HepG2 (cell line): ENCODE results near the gene FBXW5. TPM values are rescaled to one million over a fixed set of nuclear protein-coding genes. Genes with fewer than 3 reads are reported as not detected.

Experiments
- GATAD1 ChIP-seq: IDR thresholded peaks from 2 replicates; pipeline ENCODE4 v1.6.1; 2016; ENCODE audit warnings: missing genetic modification reagents, missing compliant biosample characterization
- HHEX ChIP-seq: IDR thresholded peaks from 2 replicates; pipeline ENCODE4 v1.6.1; 2016; ENCODE audit warnings: control low read depth
- HMGA1 ChIP-seq: sonication (generic); formaldehyde crosslinking; conservative IDR thresholded peaks from 2 replicates; pipeline ENCODE4 v1.4.0; 2020; ENCODE audit warnings: missing genetic modification reagents
- IRX3 ChIP-seq: sonication (generic); formaldehyde crosslinking; IDR thresholded peaks from 2 replicates; pipeline ENCODE4 v1.8.1; 2023; ENCODE audit warnings: mild to moderate bottlenecking, low read depth, missing genetic modification reagents, borderline replicate concordance
- LCORL ChIP-seq, 2 experiments: fragments of 450-650 bp in 1 of 2; sonication (generic) in 1 of 2; formaldehyde crosslinking in 1 of 2; IDR thresholded peaks; 2 replicates each; pipeline versions ENCODE4 v1.5.0 to v1.6.1; 2017 to 2020; ENCODE audit warnings: antibody characterized with exemption in 1 of 2, missing genetic modification reagents in 1 of 2
- MTF2 ChIP-seq: sonication (generic); formaldehyde crosslinking; IDR thresholded peaks from 2 replicates; pipeline ENCODE4 v1.5.0; 2020; ENCODE audit warnings: missing genetic modification reagents, borderline replicate concordance
- NR3C1 ChIP-seq: sonication (generic); formaldehyde crosslinking; IDR thresholded peaks from 2 replicates; pipeline ENCODE4 v1.4.0; 2020; ENCODE audit warnings: missing genetic modification reagents
- RAD51 ChIP-seq: fragments of 450-650 bp; IDR thresholded peaks from 2 replicates; pipeline ENCODE4 v1.6.1; 2016; ENCODE audit warnings: borderline replicate concordance
- RFX5 ChIP-seq: IDR thresholded peaks from 2 replicates; pipeline ENCODE4 v1.6.1; 2011; ENCODE audit warnings: low read depth, low read length, improper control_type of control experiment
- SMAD1 ChIP-seq: sonication (generic); formaldehyde crosslinking; IDR thresholded peaks from 2 replicates; pipeline ENCODE4 v1.4.0; 2020; ENCODE audit warnings: missing genetic modification reagents, low read depth, mild to moderate bottlenecking, borderline replicate concordance
- TGIF2 ChIP-seq: IDR thresholded peaks from 2 replicates; pipeline ENCODE4 v1.6.1; 2016; ENCODE audit warnings: control low read depth, missing compliant biosample characterization
- ZNF235 ChIP-seq: sonication (generic); formaldehyde crosslinking; IDR thresholded peaks from 2 replicates; pipeline ENCODE4 v1.8.1; 2023; ENCODE audit warnings: mild to moderate bottlenecking, missing genetic modification reagents, borderline replicate concordance
- ZNF446 ChIP-seq: sonication (generic); formaldehyde crosslinking; IDR thresholded peaks from 2 replicates; pipeline ENCODE4 v1.5.0; 2020; ENCODE audit warnings: mild to moderate bottlenecking, missing genetic modification reagents
- ZNF598 ChIP-seq: sonication (generic); formaldehyde crosslinking; IDR thresholded peaks from 2 replicates; pipeline ENCODE4 v1.5.1; 2020; ENCODE audit warnings: mild to moderate bottlenecking, missing genetic modification reagents, borderline replicate concordance
- ZNF7 ChIP-seq: IDR thresholded peaks from 2 replicates; pipeline ENCODE4 v1.6.1; 2016; ENCODE audit warnings: missing biosample characterization, missing genetic modification reagents
- polyA plus RNA-seq, 8 experiments: library from polyadenylated mRNA; depleted of rRNA in 3 of 8; stranded (reverse) in 7 of 8; unstranded in 1 of 8; fragments of >200 nt; fragmentation: Illumina TruSeq in 4 of 8; extraction: Trizol in 4 of 8; gene quantifications; 2 replicates each; pipeline versions ENCODE4 v1.2.1 to v1.2.3, GENCODE V29; 2011 to 2016; ENCODE audit warnings: low read depth in 4 of 8, missing spikeins in 1 of 8, mixed read lengths in 1 of 8; ENCODE audit not compliant: insufficient read depth in 1 of 8
- total RNA-seq, 5 experiments: library from RNA; depleted of rRNA; stranded (reverse); fragments of >200 nt; fragmentation: Illumina TruSeq; extraction: Trizol; gene quantifications; 2 replicates each; pipeline ENCODE4 v1.2.3, GENCODE V29; 2016; ENCODE audit warnings: low read depth in 1 of 5
- TF ChIP-seq, protein P1 (sequence below): sonication (generic); formaldehyde crosslinking; conservative IDR thresholded peaks from 2 replicates; pipeline ENCODE4 v1.8.0; 2022; ENCODE audit warnings: low read depth, missing genetic modification reagents
- TF ChIP-seq, protein P2 (sequence below): sonication (generic); formaldehyde crosslinking; IDR thresholded peaks from 2 replicates; pipeline ENCODE4 v1.5.0; 2020; ENCODE audit warnings: missing genetic modification reagents, mild to moderate bottlenecking, borderline replicate concordance
- TF ChIP-seq, protein P3 (sequence below): sonication (generic); formaldehyde crosslinking; IDR thresholded peaks from 2 replicates; pipeline ENCODE4 v1.5.1; 2020; ENCODE audit warnings: missing genetic modification reagents, mild to moderate bottlenecking, borderline replicate concordance

Gene FBXW5
- total and polyA plus RNA-seq, 2 of the 13 experiments (the other 11 are each of a cell fraction or from before 2014, with no cell fraction given) = 52.0 to 60.4 TPM

DNA sequence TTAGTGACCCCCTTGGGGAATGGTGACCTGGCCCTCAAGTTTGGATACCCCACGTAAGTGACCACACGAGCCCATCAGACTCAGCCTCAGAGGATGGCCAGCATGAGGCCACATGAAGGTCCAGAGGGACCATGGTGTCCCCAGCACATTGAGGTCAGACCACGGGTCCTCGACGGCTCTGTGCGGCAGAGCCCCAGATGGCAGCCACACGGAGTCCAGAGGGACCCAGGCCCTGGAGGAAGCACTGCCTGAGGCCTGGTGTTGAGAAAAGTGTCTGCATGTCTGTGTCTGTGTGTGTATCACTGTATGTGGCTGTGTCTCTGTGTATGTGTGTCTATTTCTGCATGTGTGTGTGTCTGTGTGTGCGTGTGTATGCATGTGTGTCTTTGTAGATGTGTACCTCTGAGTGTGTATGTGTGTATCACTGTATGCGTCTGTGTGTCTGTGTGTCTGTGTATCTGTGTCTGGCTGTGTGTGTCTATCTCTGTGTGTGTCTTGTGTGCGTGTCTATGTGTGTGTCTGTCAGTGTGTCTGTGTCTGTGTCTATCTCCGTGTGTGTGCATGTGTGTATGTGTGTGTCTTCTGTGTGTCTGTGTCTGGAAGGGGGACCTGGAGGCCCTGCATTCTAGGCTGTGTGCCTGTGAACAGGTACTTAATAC, 39.2 kb upstream of the FBXW5 start (continued):
- no peak for TF ChIP-seq IRX3
- no peak for TF ChIP-seq HHEX
- no peak for TF ChIP-seq ZNF446 (CRISPR knock-in tag)
- TF ChIP-seq SMAD1 = no peak
- TF ChIP-seq GATAD1 = no peak
- TF ChIP-seq, protein P1, sequence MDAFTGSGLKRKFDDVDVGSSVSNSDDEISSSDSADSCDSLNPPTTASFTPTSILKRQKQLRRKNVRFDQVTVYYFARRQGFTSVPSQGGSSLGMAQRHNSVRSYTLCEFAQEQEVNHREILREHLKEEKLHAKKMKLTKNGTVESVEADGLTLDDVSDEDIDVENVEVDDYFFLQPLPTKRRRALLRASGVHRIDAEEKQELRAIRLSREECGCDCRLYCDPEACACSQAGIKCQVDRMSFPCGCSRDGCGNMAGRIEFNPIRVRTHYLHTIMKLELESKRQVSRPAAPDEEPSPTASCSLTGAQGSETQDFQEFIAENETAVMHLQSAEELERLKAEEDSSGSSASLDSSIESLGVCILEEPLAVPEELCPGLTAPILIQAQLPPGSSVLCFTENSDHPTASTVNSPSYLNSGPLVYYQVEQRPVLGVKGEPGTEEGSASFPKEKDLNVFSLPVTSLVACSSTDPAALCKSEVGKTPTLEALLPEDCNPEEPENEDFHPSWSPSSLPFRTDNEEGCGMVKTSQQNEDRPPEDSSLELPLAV = no peak
- no peak for TF ChIP-seq ZNF598
- no peak for TF ChIP-seq NR3C1 (CRISPR knock-in tag)
- TF ChIP-seq, protein P2, sequence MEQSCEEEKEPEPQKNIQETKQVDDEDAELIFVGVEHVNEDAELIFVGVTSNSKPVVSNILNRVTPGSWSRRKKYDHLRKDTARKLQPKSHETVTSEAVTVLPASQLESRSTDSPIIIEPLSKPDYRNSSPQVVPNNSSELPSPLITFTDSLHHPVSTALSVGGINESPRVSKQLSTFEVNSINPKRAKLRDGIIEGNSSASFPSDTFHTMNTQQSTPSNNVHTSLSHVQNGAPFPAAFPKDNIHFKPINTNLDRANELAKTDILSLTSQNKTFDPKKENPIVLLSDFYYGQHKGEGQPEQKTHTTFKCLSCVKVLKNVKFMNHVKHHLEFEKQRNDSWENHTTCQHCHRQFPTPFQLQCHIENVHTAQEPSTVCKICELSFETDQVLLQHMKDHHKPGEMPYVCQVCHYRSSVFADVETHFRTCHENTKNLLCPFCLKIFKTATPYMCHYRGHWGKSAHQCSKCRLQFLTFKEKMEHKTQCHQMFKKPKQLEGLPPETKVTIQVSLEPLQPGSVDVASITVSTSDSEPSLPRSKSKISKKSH (CRISPR knock-in tag) = no peak
- peak; percentile 22; the same call in 1 of the 2 replicates for TF ChIP-seq RAD51
- TF ChIP-seq LCORL (IDR thresholded peaks at IDR 0.05) = 0 out of 2 replicates have a peak, but pooled peaks have one; percentile 26
- TF ChIP-seq LCORL (CRISPR knock-in tag; IDR thresholded peaks at IDR 0.05) = no peak
- no peak for TF ChIP-seq RFX5
- TF ChIP-seq ZNF235 = no peak
- TF ChIP-seq MTF2 (CRISPR knock-in tag) = no peak
- TF ChIP-seq, protein P3, sequence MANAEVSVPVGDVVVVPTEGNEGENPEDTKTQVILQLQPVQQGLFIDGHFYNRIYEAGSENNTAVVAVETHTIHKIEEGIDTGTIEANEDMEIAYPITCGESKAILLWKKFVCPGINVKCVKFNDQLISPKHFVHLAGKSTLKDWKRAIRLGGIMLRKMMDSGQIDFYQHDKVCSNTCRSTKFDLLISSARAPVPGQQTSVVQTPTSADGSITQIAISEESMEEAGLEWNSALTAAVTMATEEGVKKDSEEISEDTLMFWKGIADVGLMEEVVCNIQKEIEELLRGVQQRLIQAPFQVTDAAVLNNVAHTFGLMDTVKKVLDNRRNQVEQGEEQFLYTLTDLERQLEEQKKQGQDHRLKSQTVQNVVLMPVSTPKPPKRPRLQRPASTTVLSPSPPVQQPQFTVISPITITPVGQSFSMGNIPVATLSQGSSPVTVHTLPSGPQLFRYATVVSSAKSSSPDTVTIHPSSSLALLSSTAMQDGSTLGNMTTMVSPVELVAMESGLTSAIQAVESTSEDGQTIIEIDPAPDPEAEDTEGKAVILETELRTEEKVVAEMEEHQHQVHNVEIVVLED (CRISPR knock-in tag) = no peak
- no peak for TF ChIP-seq HMGA1 (CRISPR knock-in tag)
- TF ChIP-seq TGIF2 (CRISPR knock-in tag) = no peak
- no peak for TF ChIP-seq ZNF7
